NCI-H2107 (cell line): Measurements from ENCODE around the gene NRXN3.

ENCODE experiments used
- DNase-seq: peaks from one replicate; lab custom pipeline; 2025; lab: John Stamatoyannopoulos, UW

Gene NRXN3

DNA sequence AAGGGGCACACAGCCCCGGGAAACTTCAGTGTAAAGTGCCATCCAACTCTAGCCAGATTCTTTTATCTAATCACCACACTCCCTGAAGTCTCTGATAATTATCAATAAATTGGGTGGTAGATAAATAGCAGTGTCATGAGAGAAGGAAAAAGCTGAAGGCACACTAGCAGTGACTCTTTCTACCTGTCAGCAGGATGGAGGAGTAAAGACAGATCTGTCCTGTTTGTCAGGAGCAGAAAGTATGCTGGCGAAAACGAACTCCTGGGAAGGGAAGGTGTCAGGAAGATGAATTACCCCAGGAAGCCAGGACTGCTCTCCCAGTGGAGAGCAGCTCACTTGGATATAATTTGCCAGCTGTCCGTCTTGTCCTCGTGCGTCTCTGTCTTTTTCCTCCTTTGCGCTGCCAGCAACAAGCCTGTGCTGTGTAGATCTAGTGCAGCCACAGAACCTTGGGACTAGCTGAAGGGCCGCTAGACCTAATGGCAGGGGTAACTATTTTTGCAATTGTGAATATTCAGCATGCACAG, 1059.3 kb downstream of the NRXN3 start:
- DNase-seq = no peak

GRCh38 chr14:79242666-79243065, 1072.5 kb downstream of the NRXN3 start:
- no peak for DNase-seq

DNA sequence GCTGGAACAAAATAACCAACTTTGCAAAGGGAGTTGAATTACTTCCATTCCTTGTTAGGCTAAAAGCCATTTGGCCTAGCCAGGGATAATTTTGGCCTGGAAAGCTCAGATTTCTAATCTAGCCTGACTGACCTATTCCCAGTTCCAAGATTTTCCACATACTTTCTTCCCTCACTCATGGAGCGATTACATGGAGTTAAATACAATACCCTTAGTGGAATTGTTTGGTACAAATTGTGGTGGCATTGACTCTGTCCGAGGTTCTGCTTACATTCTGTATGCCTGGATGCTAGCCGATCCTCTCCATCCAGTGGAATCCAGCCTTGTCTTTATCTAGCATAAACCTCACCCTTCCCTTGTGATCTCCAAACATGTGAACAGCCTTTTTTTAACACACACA, 1076.0 kb downstream of the NRXN3 start:
- DNase-seq = no peak

- no peak for DNase-seq
Measured at GRCh38 chr14:79248126-79248525, 1078.0 kb downstream of the NRXN3 start.

DNA sequence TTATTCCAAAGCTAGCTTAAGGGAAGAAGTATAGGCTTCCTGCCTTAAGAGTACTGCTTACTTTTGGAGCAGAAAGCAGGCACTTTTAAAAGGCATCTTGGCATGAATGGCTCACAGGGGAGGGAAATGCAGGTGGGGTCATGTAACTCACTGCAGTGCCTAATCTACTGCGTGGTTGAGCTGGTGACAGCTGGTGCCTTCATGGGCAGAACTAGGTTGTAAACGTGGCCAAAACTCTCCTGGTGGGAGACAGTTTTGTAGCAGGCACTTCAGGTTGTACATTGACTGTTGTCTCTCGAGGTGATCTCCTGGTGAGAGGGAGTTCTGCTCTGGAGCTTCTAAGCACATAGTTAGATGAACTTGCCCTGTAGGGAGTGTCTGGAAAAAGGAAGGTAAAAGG, 1078.6 kb downstream of the NRXN3 start:
- no peak for DNase-seq

DNA sequence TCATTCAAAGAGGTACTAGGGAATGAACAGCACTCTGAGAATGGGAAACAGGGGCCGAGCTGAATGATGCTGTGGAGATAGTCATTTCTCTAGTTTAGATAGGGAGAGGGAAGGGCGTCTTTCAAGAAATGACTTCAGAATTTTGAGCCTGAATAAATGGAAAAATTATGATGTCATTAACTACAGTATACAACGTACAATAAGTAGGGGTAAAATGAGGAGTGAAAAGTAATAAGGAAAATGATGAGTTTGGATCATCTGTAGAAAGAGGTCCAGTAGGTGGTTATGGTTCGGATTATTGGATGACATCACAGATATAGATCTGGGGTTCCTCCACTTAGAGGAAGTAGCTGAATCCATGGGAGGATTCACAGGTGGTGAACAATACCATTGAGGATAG, 1081.1 kb downstream of the NRXN3 start:
- DNase-seq = no peak

DNA sequence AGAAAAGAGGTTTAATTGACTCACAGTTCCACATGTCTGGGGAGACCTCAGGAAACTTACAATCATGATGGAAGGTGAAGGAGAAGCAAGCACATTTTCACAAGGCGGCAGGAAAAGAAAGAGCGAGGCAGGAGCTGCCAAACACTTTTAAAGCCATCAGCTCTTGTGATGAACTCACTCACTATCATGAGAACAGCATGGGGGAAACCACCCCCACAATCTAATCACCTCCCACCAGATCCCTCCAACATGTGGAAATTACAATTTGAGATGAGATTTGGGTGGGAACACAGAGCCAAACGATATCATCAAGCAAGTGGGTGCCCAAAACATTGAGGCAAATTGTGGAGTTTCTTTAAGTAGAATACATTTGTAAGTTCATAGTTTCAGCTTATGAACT, 1083.4 kb downstream of the NRXN3 start:
- DNase-seq = no peak

DNA sequence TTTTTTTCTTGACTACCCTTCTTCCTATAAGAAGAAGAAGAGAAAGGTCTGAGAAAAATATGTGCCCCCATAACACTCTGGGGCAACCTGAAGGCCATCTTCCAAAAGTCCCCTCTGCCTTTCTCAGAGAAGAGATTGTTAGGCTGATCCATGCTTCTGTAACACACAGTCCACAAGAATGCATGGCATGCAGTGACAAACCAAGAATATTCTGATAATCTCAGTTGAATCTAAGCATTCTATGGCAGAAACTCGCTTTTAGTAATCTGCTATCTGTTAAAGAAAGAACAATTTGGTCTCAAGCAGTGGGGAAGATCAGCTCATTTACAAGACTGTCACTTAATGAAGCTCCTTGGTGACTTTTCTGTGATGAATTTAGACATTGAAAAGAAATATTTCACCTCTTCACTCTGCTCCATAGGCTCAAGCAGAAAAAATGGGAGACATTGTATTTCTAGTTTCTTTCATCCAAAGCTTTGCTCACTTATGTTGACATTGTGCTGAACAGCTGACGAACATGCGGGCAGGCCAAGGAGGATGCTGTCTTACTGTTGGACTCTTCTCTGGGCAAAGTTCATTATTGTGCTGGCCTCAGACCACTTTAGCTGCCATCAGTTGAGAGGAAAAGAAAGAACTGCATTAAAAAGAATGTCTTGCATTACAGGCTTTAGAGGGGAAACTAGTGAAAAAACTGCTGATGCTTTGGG, 1084.0 kb downstream of the NRXN3 start:
- DNase-seq = no peak

- DNase-seq = no peak
Measured at GRCh38 chr14:79256380-79256779, 1086.2 kb downstream of the NRXN3 start.

DNA sequence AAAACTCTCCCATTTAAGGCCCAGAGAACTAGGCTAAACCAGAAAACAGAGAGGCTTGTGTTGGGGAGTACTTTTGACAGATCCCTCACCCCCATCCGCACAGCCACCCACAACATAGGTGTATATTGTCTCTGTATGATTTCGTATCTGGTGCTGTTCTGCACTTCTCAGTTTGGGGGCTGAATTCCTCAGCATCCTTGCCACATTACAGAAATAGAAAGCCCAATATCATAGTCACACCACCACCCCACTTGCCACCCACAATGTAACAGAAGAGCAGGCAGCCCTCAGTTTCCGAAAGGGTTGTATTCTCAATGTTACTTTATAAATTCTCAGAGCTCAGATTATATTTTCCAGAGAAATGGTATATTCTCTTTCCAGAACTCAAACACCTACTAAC, 1090.2 kb downstream of the NRXN3 start:
- no peak for DNase-seq

DNA sequence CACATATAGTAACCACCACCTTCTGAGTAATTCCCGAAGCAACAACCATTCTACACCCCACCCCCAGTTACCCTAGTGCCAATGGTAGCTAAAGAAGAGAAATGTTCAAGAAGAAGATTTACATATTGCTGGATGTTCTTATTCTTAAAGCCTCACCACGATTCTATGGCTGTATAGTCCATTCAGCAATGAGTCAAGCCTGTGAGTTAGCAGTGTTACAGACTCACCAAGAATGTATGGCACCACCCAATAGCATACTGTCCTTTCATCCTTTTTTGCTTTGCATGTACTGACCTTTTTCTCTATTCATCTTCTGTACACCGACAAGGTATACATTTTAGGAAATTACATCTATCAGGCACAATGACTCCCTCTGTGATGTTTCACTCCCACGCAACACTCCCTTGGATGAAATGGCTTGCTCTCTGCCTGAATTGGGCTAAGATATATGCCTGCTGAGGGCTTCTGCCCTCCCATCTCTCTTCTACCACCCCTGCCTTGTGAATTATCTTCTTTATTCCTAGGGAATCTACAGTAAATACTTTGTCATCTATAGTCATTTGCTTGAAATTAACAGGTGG, 1095.3 kb downstream of the NRXN3 start:
- DNase-seq = no peak

DNA sequence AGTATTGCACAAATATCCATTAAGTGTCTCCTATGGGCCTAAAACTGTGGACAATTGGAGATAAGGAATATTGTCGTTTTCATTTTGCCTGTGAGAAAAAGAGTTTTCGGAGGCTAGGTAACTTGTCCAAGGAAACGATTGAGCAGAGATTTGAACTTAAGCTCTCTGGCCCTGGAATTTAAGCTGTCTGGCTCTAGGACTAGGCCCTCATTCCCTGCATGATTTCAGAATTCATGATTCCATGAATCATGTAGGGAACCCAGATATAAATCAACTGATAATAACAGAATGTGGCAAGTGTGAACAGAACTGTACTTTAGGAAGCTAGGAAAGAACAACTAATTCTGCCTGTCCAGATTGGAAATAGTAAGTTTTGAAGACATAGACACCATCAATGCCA, 1100.2 kb downstream of the NRXN3 start:
- DNase-seq = no peak

- DNase-seq = no peak
Measured at GRCh38 chr14:79271122-79271521, 1100.9 kb downstream of the NRXN3 start.

DNA sequence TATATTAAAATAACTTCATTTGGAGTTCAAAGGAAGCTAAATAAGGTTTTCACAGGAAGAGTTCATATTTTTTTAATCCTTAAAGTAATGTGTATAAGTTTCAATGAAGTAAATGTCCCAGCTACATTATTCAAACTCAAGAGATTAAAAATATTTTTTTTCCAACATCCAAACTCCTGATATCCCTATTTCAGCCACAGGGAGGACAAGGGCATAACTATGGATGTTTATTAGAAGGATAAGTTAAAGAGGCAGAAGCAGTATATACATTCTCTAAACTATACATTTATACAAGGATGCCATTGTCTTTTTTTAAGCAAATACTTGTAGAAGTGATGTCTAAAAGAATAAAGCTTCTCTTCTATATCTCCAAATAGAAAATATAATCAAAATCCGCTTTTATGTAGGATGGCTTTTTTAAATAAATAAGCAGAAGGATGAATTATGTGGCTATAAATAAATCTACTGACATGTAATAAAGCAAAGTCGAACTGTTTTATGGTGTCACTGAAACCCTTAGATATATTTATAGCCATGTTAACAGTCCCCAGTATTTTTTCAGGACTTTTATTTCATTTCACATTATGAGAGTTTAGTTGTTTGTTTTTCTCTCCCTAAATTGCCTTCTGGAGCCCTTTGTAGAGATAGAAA, 1104.6 kb downstream of the NRXN3 start:
- DNase-seq = no peak

DNA sequence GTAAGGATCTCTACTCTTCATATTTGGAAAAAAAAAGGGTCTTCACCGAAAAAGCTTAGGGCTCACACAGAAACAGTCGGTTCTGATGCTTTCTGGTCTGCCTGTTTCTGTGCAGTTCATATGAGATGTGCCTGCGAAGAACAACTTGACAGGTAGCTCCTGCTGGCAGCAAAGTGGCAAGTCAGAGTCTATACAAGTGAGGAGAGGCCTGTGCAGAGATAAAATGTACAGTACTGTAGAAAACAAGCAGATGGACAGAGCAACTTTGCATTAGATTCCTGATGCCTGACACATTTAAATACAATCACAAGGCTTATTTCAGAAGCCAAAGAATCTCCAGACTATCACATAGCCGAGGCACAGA, 1105.1 kb downstream of the NRXN3 start:
- DNase-seq = no peak

GRCh38 chr14:79278286-79278797, 1108.2 kb downstream of the NRXN3 start:
- DNase-seq = no peak

- DNase-seq = peak; percentile 94
Measured at GRCh38 chr14:79278798-79279644, 1108.8 kb downstream of the NRXN3 start.

- peak; percentile 45 for DNase-seq
Measured at GRCh38 chr14:79279645-79280597, 1109.7 kb downstream of the NRXN3 start.

DNA sequence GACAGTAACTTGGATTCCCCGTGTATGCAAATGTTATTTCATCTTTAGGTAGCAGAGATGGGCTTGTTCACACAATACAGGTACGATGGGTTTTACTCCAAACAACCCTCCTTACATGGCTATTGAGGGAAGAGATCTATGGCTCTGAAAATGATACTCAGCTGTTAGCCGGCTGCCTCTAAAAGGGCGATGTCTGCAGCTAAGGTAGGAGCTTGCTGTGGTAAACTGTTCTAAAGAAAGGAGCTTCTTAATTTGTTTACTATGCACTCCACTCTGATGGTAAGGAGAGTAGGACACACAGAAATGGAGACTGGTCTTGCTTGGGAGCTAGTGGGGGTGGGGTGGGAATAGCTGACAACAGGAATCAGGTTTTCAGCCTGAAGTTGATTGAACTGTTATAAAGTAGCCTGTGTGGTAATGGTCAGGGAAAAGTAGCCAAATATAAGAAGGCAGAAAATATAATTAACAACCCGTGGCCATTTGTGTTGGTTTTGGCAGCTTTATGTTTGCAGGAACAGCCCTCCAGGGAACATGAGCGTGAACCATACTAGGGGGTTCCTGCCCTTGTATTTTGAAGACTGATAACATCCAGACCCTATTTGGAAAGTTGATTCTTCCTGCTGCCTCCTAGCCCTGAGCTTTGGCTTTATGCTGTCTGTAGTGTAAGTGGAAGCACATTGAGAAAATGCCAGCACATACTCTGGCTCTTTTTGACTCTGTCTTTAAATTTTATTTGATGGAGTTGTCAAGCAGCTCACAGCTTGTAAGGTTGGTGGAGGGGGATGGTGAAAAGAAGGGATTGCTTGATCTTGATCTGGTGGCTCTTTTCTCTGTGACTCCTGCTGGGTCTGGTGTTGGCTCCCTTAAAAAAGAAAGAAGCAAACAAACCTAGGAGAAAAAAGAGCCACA, 1111.3 kb downstream of the NRXN3 start:
- no peak for DNase-seq

GRCh38 chr14:79284621-79285020, 1114.4 kb downstream of the NRXN3 start:
- no peak for DNase-seq
